Right lobe of liver (tissue), 4 donors: ENCODE measurements around the gene SH3RF2.

Experiments used
- POLR2A ChIP-seq: fragments of 450-650 bp; IDR thresholded peaks from one replicate; pipeline ENCODE4 v1.6.1; 2017; ENCODE audit warnings: antibody characterized with exemption, mild to moderate bottlenecking
- TF ChIP-seq, protein P1 (sequence below), 4 donors: fragments of 200-600 bp in 3 of 4; fragments of 450-650 bp in 1 of 4; IDR thresholded peaks; one replicate each; pipeline versions ENCODE4 v1.5.1 to v1.8.0; 2016 to 2022; ENCODE audit warnings: antibody characterized with exemption in 4 of 4, mild to moderate bottlenecking in 2 of 4
- donor health status: DM: no; HTN: no; CAD: no.
- donor health status: DM: no; HTN: no; CAD: no.
- donor health status: DM: no; HTN: yes; CAD: no.

GRCh38 chr5:145945620-145946111, 9.3 kb downstream of the SH3RF2 start:
- TF ChIP-seq, protein P1, sequence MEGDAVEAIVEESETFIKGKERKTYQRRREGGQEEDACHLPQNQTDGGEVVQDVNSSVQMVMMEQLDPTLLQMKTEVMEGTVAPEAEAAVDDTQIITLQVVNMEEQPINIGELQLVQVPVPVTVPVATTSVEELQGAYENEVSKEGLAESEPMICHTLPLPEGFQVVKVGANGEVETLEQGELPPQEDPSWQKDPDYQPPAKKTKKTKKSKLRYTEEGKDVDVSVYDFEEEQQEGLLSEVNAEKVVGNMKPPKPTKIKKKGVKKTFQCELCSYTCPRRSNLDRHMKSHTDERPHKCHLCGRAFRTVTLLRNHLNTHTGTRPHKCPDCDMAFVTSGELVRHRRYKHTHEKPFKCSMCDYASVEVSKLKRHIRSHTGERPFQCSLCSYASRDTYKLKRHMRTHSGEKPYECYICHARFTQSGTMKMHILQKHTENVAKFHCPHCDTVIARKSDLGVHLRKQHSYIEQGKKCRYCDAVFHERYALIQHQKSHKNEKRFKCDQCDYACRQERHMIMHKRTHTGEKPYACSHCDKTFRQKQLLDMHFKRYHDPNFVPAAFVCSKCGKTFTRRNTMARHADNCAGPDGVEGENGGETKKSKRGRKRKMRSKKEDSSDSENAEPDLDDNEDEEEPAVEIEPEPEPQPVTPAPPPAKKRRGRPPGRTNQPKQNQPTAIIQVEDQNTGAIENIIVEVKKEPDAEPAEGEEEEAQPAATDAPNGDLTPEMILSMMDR (IDR thresholded peaks at IDR 0.05): no peak
- no peak for TF ChIP-seq POLR2A
